ENCODE results near the gene ZNF212. TPM values are rescaled to one million over a fixed set of nuclear protein-coding genes. Genes with fewer than 3 reads are reported as not detected.
A peak's percentile ranks its signal among the peaks of the same experiment; 100 is the strongest.
"Not testable (repeated sequence)": the region's sequence is repeated elsewhere in the genome, so short reads cannot be mapped to it uniquely, and the experiment has no call there.

The ZNF212 gene
- total and polyA plus RNA-seq, 2 donors (not counting 1 experiment from before 2014, with no cell fraction given), result 4.2 to 4.8 TPM

- H4K20me1 ChIP-seq (ENCODE audit: control insufficient read depth, extremely low read depth, insufficient read depth, low read length), result no peaks in the 10 kb centered on the region
- H3K9me3 ChIP-seq (ENCODE audit: control insufficient read depth, insufficient read depth, low read depth, low read length), result no peaks in the 10 kb centered on the region
- H3K4me3 ChIP-seq (replicated peaks in 1 of 4; ENCODE audit: control extremely low read depth in 1 of 4, insufficient read depth in 1 of 4, low read depth in 3 of 4, low read length in 4 of 4), result no peak overlapping the region
- DNase-seq (ENCODE audit: low read depth in 2 of 2), result no peak
- peaks cover 3% of the 10 kb centered on the region for H3K4me1 ChIP-seq (ENCODE audit: control insufficient read depth, extremely low read depth, insufficient read depth, low read length)
- no peak overlapping the region for H3K27ac ChIP-seq (ENCODE audit: insufficient read depth, low read length)
- no peaks in the 10 kb centered on the region for H3K36me3 ChIP-seq (ENCODE audit: control insufficient read depth, insufficient read depth, low read length)
- no peaks in the 10 kb centered on the region for H3K79me2 ChIP-seq (ENCODE audit: control insufficient read depth, insufficient read depth, low read length)
- H3K9ac ChIP-seq (ENCODE audit: insufficient read depth, low read length), result no peak overlapping the region
- H3K27me3 ChIP-seq (ENCODE audit: control insufficient read depth, insufficient read depth, low read length), result no peaks in the 10 kb centered on the region
- no peak overlapping the region for H3K4me2 ChIP-seq (ENCODE audit: extremely low read depth, insufficient read depth, low read length)
- no peak overlapping the region for H2AFZ ChIP-seq (ENCODE audit: low read length)
- TF ChIP-seq EZH2 (IDR thresholded peaks at IDR 0.05; ENCODE audit: low read length, missing control alignments) (no peak), CTCF (conservative IDR thresholded peaks at IDR 0.05 in 1 of 2, IDR thresholded peaks at IDR 0.05 in 1 of 2; ENCODE audit: low read depth in 1 of 2, low read length in 2 of 2) (no peak)
Measured at GRCh38 chr7:149232362-149232761, 7.1 kb upstream of the ZNF212 start.

GRCh38 chr7:149233655-149234204, 5.7 kb upstream of the ZNF212 start:
- not testable (repeated sequence) for H3K4me3 ChIP-seq (replicated peaks in 1 of 4; ENCODE audit: control extremely low read depth in 1 of 4, insufficient read depth in 1 of 4, low read depth in 3 of 4, low read length in 4 of 4); H3K9ac ChIP-seq (ENCODE audit: insufficient read depth, low read length); H3K27me3 ChIP-seq (ENCODE audit: control insufficient read depth, insufficient read depth, low read length); H3K4me1 ChIP-seq (ENCODE audit: control insufficient read depth, extremely low read depth, insufficient read depth, low read length); H3K4me2 ChIP-seq (ENCODE audit: extremely low read depth, insufficient read depth, low read length); H3K9me3 ChIP-seq (ENCODE audit: control insufficient read depth, insufficient read depth, low read depth, low read length); H4K20me1 ChIP-seq (ENCODE audit: control insufficient read depth, extremely low read depth, insufficient read depth, low read length); H3K79me2 ChIP-seq (ENCODE audit: control insufficient read depth, insufficient read depth, low read length); H3K36me3 ChIP-seq (ENCODE audit: control insufficient read depth, insufficient read depth, low read length)
- Histone ChIP-seq H3K27ac (ENCODE audit: insufficient read depth, low read length) (peak overlapping the region; percentile 49), H2AFZ (ENCODE audit: low read length) (peak overlapping the region; percentile 0)
- peak; percentile 82 to 93 for DNase-seq (ENCODE audit: low read depth in 2 of 2)

- Histone ChIP-seq H4K20me1 (ENCODE audit: control insufficient read depth, extremely low read depth, insufficient read depth, low read length) (no peaks in the 10 kb centered on the region), H3K9ac (ENCODE audit: insufficient read depth, low read length) (no peak overlapping the region), H3K4me2 (ENCODE audit: extremely low read depth, insufficient read depth, low read length) (no peak overlapping the region), H3K4me3 (replicated peaks in 1 of 4; ENCODE audit: control extremely low read depth in 1 of 4, insufficient read depth in 1 of 4, low read depth in 3 of 4, low read length in 4 of 4) (no peak overlapping the region), H3K36me3 (ENCODE audit: control insufficient read depth, insufficient read depth, low read length) (no peaks in the 10 kb centered on the region), H2AFZ (ENCODE audit: low read length) (no peak overlapping the region), H3K4me1 (ENCODE audit: control insufficient read depth, extremely low read depth, insufficient read depth, low read length) (peaks cover 11% of the 10 kb centered on the region), H3K27ac (ENCODE audit: insufficient read depth, low read length) (no peak overlapping the region), H3K27me3 (ENCODE audit: control insufficient read depth, insufficient read depth, low read length) (no peaks in the 10 kb centered on the region), H3K9me3 (ENCODE audit: control insufficient read depth, insufficient read depth, low read depth, low read length) (no peaks in the 10 kb centered on the region), H3K79me2 (ENCODE audit: control insufficient read depth, insufficient read depth, low read length) (peaks cover 20% of the 10 kb centered on the region)
- DNase-seq (ENCODE audit: low read depth in 2 of 2), result no peak
- TF ChIP-seq CTCF (conservative IDR thresholded peaks at IDR 0.05 in 1 of 2, IDR thresholded peaks at IDR 0.05 in 1 of 2; ENCODE audit: low read depth in 1 of 2, low read length in 2 of 2) (no peak), EZH2 (IDR thresholded peaks at IDR 0.05; ENCODE audit: low read length, missing control alignments) (no peak)
Measured at GRCh38 chr7:149237502-149237901, 1.9 kb upstream of the ZNF212 start.

All from fibroblast of lung (primary cell).